HG02981 (cell line): Measurements from ENCODE around the gene DCLRE1C.
"Not testable (repeated sequence)": the region's sequence is repeated elsewhere in the genome, so short reads cannot be mapped to it uniquely, and the experiment has no call there.

ENCODE experiments used
- ATAC-seq: cut with Tn5 transposase; IDR thresholded peaks from one replicate; pipeline ENCODE4 v1.9.1; 2021; ENCODE audit warnings: mild to moderate bottlenecking, moderate library complexity; ENCODE audit not compliant: unreplicated experiment

Gene DCLRE1C

DNA sequence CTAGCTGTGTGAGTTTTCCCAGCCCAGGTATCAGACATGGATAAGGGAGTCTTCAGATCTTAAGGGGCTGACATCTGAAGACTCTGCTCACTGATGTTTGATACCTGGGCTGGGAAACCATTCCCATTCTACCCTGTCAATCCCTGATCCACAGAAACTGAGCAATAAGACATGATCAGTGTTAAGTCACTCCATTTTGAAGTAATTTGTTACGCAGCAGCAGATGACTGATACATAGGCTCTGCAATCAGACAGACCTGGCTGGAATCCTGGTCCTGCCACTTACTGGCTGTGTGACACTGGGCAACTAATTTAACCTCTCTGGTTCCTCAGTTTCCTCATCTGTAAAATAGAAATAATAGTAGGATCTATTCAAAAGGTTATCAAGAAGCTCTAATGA, 6.6 kb downstream of the DCLRE1C start:
- no peak for ATAC-seq

DNA sequence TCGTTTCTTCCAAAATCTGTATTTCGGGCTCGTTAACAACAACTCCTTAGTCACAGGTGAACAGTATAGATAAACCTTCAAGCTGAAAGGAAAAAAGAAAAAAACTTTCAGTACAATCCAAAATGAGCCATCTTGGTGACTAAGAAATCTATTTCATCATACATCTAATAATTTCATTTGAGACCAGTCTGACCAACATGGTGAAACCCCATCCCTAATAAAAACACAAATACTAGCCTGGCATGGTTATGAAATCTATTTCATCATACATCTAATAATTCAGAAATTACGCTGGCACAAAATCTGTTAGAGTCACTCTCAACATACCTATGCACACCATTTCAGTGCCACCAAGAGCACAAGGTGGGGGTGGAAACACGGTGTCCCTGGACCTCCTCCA, 8.8 kb downstream of the DCLRE1C start:
- ATAC-seq = no peak

DNA sequence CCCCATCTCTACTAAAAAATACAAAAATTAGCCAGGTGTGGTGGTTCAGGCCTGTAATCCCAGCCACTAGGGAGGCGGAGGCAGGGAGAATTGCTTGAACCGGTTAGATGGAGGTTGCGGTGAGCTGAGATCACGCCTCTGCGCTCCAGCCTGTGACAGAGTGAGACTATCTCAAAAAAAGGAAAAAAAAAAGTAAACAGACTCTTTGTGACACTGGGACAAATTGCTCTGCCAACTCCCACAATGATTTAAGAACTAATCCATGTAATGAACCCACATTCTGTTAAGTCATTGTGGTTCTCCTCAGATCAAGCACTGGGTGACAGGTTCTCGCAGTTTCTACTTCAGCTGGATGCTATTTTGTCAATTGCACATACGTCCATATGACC, 11.0 kb downstream of the DCLRE1C start:
- ATAC-seq = not testable (repeated sequence)

DNA sequence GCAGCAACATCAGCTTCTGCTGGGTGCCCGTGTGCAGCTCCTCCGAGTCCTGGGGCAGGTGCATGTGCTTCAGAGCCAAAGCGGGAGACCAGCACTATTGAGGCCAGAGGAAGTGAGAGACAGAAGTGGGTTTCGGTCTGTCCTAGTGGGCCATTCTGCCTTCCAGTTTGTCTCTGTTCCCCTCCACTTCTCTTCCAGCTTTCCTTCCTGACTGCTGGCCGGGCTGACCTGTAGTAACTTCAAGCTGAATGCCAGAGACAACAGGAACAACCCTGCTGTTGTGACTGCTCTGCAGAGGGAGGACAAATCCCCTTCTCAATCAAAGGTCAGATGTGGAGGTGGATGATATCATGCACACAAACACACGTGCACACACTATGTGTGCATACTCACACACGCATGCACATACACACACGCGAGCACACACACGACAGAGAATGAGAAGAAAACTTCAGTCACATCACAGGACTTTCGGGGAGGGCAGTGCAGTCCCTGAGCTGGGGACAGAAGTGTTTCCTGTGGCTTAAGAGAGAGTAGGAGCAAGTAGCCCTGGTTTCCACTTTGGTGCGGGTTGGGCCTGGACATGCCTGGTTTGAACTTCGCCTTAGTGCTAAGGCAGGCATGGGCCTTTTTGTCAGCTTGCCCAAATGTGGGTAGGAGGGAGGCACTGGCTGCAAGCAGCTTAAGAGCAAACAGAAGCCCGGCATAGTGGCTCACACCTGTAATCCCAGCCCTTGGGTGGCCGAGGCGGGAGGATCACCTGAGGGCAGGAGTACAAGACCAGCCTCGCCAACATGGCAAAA, 11.5 kb downstream of the DCLRE1C start:
- peak; percentile 89 for ATAC-seq

DNA sequence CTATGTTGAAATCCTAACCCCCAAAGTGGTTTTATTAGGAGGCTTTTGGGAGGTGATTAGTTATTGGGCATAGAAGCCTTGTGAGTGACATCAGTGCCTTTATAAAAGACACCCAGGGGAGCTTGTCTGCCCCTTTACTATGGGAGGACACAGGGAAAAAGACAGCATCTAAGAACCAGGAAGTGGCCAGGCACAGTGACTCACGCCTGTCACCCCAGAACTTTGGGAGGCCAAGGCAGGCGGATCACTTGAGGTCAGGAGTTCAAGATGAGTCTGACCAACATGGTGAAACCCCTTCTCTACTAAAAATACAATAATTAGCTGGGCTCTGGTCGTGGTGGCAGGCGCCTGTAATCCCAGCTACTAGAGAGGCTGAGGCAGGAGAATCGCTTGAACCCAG, 14.9 kb downstream of the DCLRE1C start:
- ATAC-seq = not testable (repeated sequence)

DNA sequence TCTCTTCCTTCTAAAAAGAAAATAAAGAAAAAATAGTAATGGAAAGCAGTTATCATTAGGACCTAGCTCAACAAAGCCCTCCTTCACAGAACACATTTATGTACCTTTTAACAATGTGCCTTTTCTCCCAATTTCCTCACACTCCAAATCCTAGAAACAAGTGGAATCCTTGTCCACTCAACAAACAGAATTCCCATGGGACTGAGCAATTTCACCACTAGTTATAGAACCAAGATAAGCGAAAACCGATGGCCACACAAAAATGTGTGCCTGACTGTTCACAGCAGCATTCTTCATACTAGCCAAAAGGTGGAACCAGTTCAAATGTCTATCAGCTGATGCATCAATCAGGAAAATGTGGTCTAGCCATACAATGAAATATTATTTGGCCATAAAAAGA, 17.3 kb downstream of the DCLRE1C start:
- ATAC-seq = no peak

DNA sequence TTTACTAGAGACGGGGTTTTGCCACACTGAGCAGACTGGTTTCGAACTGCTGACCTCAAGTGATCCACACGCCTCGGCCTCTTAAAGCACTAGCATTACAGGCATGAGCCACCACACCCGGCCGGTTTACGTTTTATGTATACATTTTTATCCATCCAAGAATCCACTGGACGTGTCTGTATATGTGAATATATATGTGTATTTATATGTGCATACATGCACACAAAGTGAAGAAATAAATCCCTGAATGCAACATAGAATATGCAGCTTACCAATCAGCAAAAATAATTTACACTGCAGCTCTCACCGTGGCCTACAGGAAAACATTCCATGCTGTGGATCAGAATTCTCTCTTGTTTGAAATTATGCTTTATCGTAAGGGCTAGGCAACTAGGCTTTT, 23.3 kb downstream of the DCLRE1C start:
- ATAC-seq = no peak

DNA sequence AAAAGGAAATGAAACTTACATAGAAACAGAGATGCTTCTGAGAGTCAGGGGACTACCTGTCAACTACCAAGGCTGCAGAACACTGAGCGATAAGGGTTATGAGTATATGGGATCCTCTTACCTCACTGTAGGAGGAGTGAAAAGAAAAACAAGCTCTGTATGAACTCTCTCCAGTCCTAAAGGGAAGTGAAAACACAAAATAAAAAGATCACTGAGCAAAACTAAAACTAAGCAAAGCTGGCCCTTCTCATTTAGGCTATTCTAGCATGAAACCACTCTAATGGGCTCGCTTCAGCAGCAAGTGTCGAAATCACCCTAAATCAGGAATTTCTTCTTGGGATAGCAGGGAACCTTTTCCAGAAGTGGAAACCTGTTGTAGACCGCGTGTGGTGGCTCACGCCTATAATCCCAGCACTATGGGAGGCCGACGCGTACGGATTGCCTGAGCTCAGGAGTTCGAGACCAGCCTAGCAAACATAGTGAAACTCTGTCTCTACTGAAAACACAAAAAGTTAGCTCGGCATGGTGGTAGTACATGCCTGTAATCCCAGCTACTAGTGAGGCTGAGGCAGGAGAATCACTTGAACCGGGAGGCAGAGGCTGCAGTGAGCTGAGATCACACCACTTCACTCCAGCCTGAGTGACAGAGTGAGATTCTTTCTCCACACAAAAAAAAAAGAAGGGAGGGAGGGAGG, 27.0 kb downstream of the DCLRE1C start:
- ATAC-seq = peak; percentile 95

DNA sequence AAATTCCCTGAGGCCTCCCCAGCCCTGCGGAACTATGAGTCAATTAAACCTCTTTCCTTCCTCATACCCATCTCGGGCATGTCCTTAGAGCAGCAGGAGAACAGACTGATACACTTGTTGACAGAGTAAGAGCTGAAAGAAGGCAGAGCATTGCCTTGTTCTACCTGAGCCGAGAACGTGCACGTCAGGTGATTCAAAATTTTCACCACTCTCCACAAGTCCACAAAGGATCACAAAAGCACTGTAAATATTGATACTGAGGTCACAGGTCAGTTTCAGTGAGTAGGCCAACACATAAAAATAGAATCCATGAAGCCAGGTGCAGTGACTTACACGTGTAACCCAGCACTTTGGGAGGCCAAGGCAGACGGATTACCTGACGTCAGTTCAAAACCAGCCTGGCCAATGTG, 27.8 kb downstream of the DCLRE1C start:
- no peak for ATAC-seq

DNA sequence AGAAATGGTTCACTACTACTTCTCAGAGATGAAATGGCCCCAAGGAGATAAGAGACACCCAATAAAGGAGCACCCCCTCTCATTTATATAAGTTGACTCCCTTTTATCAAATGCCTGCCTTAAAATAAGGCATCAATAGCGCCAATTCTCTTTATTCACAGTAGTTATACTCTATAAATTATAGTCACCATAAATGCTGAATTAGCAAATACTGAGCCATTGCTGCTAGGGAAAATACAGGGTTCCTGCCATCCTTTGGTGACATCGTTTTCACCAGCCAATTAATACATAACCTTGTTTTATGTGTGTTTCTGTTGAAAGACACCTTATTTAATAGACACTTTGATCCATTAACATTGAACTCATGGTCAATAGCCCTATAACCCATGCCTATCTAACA, 28.6 kb downstream of the DCLRE1C start:
- no peak for ATAC-seq

DNA sequence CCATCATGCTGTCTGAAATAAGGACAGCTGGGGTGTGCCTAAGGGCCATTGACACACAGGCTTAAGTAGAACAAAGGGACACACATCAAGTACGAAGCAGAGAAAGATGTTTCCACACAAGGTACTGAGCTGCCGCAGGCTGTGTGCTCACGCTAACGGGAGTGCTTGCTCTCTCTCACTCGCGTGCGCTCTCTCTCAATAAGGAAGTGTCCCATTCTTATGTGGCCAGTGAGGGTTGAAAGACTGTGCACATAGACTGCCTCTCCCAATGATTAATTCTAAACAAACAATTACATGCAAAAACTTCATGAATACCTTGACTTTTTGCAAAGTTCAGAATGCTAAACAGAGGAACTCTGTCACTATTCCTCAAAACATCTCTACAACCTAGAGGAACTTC, 29.9 kb downstream of the DCLRE1C start:
- ATAC-seq = no peak

DNA sequence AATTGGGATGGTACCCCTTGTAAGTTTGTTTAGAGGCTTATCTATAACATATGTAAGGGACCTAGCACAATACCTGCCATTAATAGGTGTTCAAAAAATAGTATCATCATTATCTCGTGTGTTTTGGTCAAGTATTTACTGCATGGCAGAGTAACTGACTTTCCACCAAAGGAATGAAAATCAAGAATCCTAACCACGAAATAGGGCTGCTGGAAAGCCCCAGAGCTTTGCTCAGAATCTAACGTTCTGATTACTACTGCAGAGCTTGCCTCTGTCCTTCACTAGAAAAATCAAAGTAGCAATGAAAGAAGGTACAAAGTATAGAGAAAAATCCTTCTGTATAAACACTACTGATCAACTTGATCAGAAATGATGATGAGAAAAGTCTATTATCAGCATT, 34.9 kb downstream of the DCLRE1C start:
- ATAC-seq = no peak

DNA sequence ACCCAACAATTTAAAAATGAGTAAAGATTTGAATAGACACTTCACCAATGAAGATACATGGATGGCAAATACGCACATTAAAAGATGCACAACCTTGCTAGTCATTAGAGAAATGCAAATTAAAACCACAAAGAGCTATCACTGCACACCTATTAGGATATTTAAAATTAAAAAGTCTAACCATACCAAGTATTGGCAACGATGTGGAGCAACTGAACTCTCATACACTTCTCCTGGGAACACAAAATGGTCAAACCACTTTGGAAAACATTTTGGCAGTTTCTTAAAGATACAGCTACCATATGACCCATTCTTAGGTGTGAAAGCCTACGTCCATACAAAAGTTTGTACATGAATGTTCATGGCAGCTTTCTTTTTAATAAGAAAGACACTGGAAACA, 36.1 kb downstream of the DCLRE1C start:
- no peak for ATAC-seq

DNA sequence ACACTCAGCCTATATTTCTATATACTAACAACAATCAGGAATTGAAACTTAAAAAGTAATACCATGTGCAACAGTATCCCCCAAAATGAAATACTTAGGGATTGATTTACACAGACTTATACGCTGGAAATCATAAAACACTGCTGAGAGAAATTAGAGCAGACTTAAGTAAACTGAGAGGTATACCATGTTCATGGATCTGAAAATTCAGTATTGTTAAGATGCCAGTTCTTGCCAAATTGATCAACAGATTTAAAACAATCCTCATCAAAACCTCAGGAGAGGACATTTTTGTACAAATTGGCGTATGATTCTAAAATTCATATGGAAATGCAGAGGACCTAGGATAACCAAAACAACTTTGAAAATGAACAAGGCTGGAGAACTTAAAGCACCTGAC, 37.3 kb downstream of the DCLRE1C start:
- no peak for ATAC-seq

DNA sequence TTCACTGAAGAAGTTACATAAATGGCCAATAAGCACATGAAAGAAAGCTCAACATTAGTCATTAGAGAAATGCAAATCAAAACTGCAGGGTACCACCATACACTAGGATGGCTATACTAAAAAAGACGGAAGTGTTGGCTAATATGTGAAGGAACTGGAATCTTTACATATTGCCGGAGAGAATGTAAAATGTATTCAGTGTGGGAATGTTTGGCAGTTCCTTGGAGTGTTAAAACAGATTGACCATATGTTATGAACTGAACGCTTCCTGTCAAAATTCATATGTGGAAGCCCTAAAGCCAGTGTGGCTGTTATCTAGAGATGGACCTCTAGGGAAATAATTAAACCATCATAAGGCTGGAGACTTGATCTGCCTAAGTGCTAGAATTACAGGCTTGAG, 42.1 kb downstream of the DCLRE1C start:
- no peak for ATAC-seq

DNA sequence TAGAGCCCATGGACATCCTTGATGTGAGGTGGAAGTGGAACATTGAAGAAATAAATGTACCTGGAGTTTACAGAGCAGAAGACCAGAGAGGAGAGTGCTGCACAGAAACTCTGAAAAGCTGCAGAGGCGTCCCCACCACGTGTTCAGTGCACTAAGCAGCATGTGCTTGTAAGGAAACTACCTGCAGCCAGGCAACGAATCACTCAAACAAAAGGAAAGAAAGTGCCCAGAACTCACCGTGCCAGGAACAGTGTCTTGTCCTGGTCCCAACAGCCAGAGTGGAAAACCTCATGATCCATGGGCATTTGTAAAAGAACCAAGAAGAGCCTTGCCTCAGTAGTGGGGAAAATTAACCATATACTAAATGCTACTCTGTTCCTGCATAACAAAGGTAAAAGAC, 42.9 kb downstream of the DCLRE1C start:
- ATAC-seq = no peak

DNA sequence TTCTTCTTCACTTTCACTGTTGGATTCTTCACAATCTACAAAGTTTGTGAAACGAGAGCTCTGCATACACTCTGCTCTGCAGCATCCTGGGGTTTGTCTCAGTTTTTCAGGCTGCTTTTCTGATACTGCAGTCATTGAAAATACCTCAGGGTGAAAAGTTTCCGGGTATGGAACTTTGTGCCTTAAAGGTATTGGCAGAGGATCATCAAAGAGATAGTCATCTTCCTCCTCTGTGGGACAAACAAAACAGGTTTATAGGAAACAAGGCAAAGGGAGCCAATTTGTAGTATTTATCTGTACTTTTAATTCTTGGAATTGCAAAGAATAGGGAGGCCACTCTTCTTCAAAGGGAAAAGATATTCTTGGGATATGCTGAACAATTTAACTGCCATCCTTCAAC, 44.8 kb downstream of the DCLRE1C start:
- no peak for ATAC-seq

DNA sequence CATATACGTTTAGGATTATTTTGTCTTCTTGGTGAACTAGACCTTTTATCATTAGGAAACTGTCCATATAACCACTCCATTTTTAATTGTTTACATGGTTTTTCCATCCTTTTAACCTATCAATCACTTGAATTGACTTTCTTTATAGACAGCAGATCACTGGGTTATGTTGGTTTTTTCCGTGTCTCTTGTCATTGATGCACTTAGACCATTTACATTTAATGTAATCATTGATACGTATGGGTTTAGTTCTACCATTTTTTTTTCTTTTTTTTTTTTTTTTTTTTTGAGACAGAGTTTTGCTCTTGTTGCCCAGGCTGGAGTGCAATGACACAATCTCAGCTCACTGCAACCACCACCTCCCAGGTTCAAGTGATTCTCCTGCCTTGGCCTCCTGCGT, 46.3 kb downstream of the DCLRE1C start:
- ATAC-seq = not testable (repeated sequence)

DNA sequence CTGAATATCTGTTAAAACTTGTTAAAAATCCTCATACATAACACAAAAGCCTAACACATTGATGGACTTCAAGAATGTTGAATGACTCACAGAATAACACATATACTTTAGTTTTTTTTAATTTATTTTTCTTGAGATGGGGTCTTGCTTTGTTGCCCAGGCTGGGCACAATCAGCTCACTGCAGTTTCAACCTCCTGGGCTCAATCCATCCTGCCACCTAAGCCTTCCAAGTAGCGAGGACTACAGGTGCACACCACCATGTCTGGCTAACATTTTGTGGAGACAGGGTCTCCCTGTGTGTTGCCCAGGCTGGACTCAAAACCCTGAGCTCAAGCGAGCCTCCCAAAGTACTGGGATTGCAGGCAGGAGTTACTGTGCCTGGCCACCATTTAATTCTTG, 47.1 kb downstream of the DCLRE1C start:
- ATAC-seq = no peak

DNA sequence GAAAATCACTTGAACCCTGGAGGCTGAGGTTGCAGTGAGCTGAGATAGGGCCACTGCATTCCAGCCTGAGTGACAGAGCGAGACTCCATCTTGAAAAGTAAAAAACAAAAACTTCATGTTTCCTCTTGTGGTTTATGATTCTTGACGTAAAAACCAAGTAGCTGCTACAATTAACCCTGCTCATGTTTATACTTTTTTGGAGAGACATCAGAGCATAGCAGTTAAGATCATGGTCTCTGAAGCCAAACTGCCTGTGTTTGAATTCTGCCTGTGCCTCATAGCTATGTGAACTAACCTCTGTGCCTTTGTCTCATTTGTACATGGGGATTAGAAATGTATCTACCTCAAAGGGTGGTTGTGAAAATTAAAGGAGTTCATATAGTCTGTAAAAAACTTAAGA, 48.0 kb downstream of the DCLRE1C start:
- ATAC-seq = no peak

DNA sequence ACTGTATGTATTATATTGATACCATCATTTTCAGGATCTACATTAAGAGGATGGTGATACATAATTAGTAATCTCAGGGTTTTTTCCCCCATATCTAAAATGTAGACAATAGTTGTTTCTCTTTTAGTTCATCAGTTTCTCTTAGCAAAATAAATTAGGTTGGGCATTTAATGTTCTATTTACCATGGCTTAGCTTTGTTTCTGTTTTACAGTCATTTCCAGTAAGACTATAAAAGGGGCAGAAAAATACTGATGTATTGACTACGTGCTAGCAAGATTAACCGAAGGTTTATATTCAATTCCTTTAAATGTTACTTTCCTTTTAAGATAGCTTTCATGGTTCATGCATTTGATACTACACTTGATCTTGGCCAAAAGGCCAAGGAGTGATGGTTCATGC, 49.0 kb downstream of the DCLRE1C start:
- ATAC-seq = no peak

DNA sequence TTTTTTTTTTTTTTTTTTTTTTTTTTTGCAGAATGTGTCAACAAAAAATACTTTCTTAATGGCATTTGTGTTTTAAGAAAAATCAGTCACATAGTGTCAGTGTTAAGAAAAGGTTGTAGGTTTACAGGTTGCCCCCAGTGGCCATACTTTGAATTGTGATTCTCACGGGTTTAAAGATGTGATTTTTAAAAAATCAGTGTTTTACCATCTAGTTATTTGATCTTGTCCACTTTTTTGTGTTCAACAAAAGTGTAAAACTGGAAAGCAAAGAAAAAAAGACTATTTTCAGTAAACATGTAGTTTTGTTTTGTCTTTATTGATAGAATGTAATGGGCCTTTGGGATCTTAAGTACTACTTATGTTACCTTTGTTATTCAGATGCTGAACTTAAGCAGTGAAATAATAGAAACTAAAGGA, 49.6 kb downstream of the DCLRE1C start:
- ATAC-seq = peak; percentile 80

DNA sequence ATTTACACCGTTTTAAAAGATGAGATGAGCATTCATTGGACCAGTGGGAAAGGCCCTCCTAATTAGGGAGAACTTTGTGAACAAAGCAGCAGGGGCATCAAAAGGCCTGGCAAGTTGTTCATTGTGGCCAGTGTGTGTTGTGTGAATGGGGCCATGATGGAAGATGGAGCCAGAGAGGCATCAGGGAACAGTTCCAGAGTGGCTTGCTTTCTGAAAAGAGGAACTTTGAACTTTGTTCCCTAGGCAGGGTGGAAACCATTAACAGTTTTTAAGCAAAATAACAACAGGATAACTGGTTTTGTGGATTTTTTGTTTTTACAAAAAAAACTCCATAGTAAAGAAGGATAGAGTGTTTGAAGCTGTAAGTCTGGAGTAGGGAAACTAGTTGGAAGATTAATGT, 62.7 kb downstream of the DCLRE1C start:
- no peak for ATAC-seq
